Coronary artery (tissue), 2 donors: ENCODE data around the gene TMEM17.
A peak's percentile ranks its signal among the peaks of the same experiment; 100 is the strongest.

Experiments
- DNase-seq: peaks from one replicate; pipeline ENCODE4 v3.0.0-alpha.2; 2017; ENCODE audit warnings: low spot score
- H3K27ac ChIP-seq, 2 donors: fragments of 200-600 bp; sonication (generic); one replicate each; pipeline ENCODE4 v1.5.1; 2016 to 2019
- H3K4me3 ChIP-seq: fragments of 200-600 bp; sonication (generic); 2 replicates; pipeline ENCODE4 v1.5.1; 2016; ENCODE audit warnings: mild to moderate bottlenecking, moderate library complexity
- CTCF ChIP-seq: fragments of 200-600 bp; sonication (generic); IDR thresholded peaks from one replicate; pipeline ENCODE4 v1.5.1; 2019; ENCODE audit warnings: antibody characterized with exemption

The TMEM17 gene, protein sequence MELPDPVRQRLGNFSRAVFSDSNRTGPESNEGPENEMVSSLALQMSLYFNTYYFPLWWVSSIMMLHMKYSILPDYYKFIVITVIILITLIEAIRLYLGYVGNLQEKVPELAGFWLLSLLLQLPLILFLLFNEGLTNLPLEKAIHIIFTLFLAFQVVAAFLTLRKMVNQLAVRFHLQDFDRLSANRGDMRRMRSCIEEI

DNA sequence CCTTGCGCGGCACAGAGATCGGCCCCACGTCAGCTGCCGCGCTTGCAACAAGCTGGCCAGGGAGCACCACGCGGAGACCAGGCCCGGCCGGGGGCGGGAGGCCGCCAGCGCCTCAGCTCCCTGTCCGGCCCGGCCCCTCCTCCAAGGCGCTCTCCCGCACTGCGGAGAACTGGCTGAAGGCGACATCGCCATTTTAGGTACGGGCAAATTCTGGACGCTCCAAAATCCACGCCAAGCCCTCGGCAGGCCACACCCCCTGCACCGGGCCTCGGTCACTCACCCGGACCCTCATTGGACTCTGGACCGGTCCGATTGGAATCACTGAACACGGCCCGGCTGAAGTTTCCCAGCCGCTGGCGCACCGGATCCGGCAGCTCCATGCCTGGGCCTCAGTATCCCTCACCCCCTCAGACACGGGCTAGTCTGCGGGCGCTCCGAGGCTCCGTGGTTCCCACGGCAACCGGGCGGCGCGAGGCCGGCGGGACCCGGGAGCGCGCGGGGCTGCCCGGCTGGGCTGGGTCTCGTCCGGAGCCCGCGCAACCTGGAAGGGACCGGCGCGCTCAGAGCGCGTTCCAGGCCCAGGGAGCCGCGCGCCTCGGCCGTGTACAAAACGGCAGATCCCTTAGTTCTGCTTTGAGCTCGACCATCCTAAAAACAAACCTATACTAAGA is at the start of gene TMEM17:
TSS of gene TMEM17 (minus strand) at position 446 of the 671 bp plus-strand sequence. CDS start at position 380, 66 bp downstream.
- peak within 1 kb of the TSS; percentile 93 for H3K4me3 ChIP-seq
- peak; percentile 95 for DNase-seq
- H3K27ac ChIP-seq = peak within 1 kb of the TSS; percentile 86 to 97
- TF ChIP-seq CTCF = no peak

DNA sequence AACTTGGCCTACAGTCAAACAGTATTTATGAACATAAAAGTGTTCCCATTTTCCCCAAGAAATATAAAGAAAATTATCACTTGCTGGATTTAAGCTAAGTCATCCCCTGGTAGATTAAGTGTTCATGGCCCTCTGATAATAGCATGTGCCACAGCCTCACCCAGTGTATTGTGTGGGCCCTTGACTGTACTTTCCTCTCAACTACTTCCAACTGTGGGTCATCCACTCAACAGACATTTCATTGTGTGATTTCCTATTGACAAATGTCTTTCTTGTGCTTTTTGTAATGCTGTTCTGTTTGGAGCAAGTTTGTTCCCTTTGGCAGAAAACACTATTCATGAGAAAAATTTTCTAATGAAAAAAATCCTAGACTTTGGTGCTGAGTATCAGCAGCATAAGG is 48.4 kb upstream of the TMEM17 start:
- H3K27ac ChIP-seq = no peak overlapping the region
- no peak for TF ChIP-seq CTCF
- DNase-seq = no peak

GRCh38 chr2:62550461-62550860 is 44.5 kb upstream of the TMEM17 start:
- DNase-seq = no peak
- Histone ChIP-seq H3K4me3 (no peak overlapping the region), H3K27ac (no peak overlapping the region)
- no peak for TF ChIP-seq CTCF

More for the DNA sequence above, 48.4 kb upstream of the TMEM17 start:
- no peak overlapping the region for H3K4me3 ChIP-seq

- TF ChIP-seq CTCF = no peak
- Histone ChIP-seq H3K4me3 (no peak overlapping the region), H3K27ac (no peak overlapping the region)
- DNase-seq = no peak
Measured at GRCh38 chr2:62547854-62548253, 41.9 kb upstream of the TMEM17 start.

GRCh38 chr2:62545261-62545660 is 39.3 kb upstream of the TMEM17 start:
- TF ChIP-seq CTCF = no peak
- H3K27ac ChIP-seq = no peak overlapping the region
- no peak overlapping the region for H3K4me3 ChIP-seq
- no peak for DNase-seq

- H3K4me3 ChIP-seq = no peak overlapping the region
- H3K27ac ChIP-seq = no peak overlapping the region
- TF ChIP-seq CTCF = no peak
- no peak for DNase-seq
Measured at GRCh38 chr2:62540408-62541168, 34.6 kb upstream of the TMEM17 start.
